Suprapubic skin (tissue), 4 donors: Measurements from ENCODE around the gene ARHGAP27. TPM values are rescaled to one million over a fixed set of nuclear protein-coding genes. Genes with fewer than 3 reads are reported as not detected.

Experiments used
- DNase-seq, 2 donors: peaks; one replicate each; pipeline ENCODE4 v3.0.0-alpha.2; 2019; ENCODE audit warnings: low spot score in 2 of 2
- H3K27ac ChIP-seq: fragments of 200-600 bp; sonication (generic); one replicate; pipeline ENCODE4 v1.5.1; 2019
- H3K27me3 ChIP-seq: fragments of 200-600 bp; sonication (generic); one replicate; pipeline ENCODE4 v1.5.1; 2019
- H3K36me3 ChIP-seq: fragments of 200-600 bp; sonication (generic); one replicate; pipeline ENCODE4 v1.5.1; 2019
- H3K4me1 ChIP-seq: fragments of 200-600 bp; sonication (generic); one replicate; pipeline ENCODE4 v1.5.1; 2019
- H3K4me3 ChIP-seq: fragments of 200-600 bp; sonication (generic); one replicate; pipeline ENCODE4 v1.5.1; 2019; ENCODE audit warnings: mild to moderate bottlenecking
- H3K9me3 ChIP-seq: fragments of 200-600 bp; sonication (generic); one replicate; pipeline ENCODE4 v1.5.1; 2019
- CTCF ChIP-seq, 2 donors: fragments of 200-600 bp in 1 of 2; fragments of 450-650 bp in 1 of 2; sonication (generic) in 1 of 2; IDR thresholded peaks; one replicate each; pipeline ENCODE4 v1.5.1; 2016 to 2019; ENCODE audit warnings: antibody characterized with exemption in 2 of 2, mild to moderate bottlenecking in 1 of 2, moderate library complexity in 1 of 2
- EP300 ChIP-seq: sonication (generic); formaldehyde crosslinking; IDR thresholded peaks from one replicate; pipeline ENCODE4 v1.6.1; 2017; ENCODE audit warnings: antibody characterized with exemption
- POLR2A ChIP-seq, 2 donors: fragments of 450-650 bp; IDR thresholded peaks; one replicate each; pipeline ENCODE4 v1.6.1; 2017; ENCODE audit warnings: antibody characterized with exemption in 2 of 2, mild to moderate bottlenecking in 2 of 2, moderate library complexity in 2 of 2
- POLR2AphosphoS5 ChIP-seq, 3 donors: sonication (generic); formaldehyde crosslinking; IDR thresholded peaks; one replicate each; pipeline ENCODE4 v1.6.1; 2017; ENCODE audit warnings: antibody characterized with exemption in 3 of 3
- WGBS: methylation state at CpG from one replicate; pipeline ENCODE4 v1.1.5; 2018; 5-methylcytosine and 5-hydroxymethylcytosine counted together
- total RNA-seq, 4 donors: library from RNA; depleted of rRNA; stranded (reverse); fragments of >200 nt; gene quantifications; one replicate each; pipeline ENCODE4 v1.1.0, GENCODE V29; 2016

The ARHGAP27 gene
- total RNA-seq, 4 donors from 2014 or later, result 54.4 to 93.6 (median 71.3) TPM

- Histone ChIP-seq H3K27ac (peak overlapping the region; percentile 56), H3K36me3 (peaks cover 10% of the 10 kb centered on the region), H3K27me3 (no peaks in the 10 kb centered on the region), H3K4me1 (peaks cover 59% of the 10 kb centered on the region), H3K4me3 (peak overlapping the region; percentile 40), H3K9me3 (no peaks in the 10 kb centered on the region)
- no peak for DNase-seq
- WGBS, result 55% methylated on average over 5 of the region's 5 CpGs
- TF ChIP-seq POLR2AphosphoS5 (IDR thresholded peaks at IDR 0.05) (no peak), POLR2A (IDR thresholded peaks at IDR 0.05) (no peak), EP300 (no peak), CTCF (IDR thresholded peaks at IDR 0.05) (no peak)
Measured at GRCh38 chr17:45409659-45410076, 23.0 kb downstream of the ARHGAP27 start.

- no peaks in the 10 kb centered on the region for H3K9me3 ChIP-seq
- TF ChIP-seq POLR2AphosphoS5 (IDR thresholded peaks at IDR 0.05) (no peak), POLR2A (IDR thresholded peaks at IDR 0.05) (no peak), CTCF (IDR thresholded peaks at IDR 0.05) (no peak), EP300 (no peak)
- H3K27ac ChIP-seq, result no peak overlapping the region
- peaks cover 19% of the 10 kb centered on the region for H3K36me3 ChIP-seq
- peak overlapping the region; percentile 40 for H3K4me3 ChIP-seq
- no peak for DNase-seq
- WGBS, result 65% methylated on average over 11 of the region's 11 CpGs
- H3K4me1 ChIP-seq, result peaks cover 59% of the 10 kb centered on the region
- H3K27me3 ChIP-seq, result no peaks in the 10 kb centered on the region
Measured at GRCh38 chr17:45408611-45409421, 23.9 kb downstream of the ARHGAP27 start.

DNA sequence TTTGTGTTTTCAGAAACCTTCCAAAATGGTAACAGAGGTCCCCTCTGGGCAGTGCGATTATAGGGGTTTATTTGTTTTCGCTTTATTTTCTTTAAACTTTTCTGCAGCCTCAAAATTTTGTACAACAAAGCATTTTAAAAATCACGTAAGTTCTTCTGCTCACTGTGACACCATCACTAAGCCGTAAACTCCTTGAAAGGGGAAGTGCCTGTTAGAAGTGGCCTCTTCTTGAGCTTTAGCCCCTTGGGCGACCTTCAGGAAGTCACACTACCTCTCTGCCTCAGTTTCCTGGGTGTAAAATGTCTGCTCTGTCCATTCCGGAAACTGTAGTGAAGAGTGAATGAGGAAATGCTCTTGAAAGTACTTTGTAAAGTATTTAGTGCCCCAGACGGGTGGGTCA lies 26.6 kb downstream of the ARHGAP27 start:
- H3K27me3 ChIP-seq, result no peaks in the 10 kb centered on the region
- no peak overlapping the region for H3K27ac ChIP-seq
- no peak for DNase-seq
- H3K4me1 ChIP-seq, result peaks cover 39% of the 10 kb centered on the region
- no peaks in the 10 kb centered on the region for H3K9me3 ChIP-seq
- H3K4me3 ChIP-seq, result no peak overlapping the region
- peaks cover 45% of the 10 kb centered on the region for H3K36me3 ChIP-seq
- 88% methylated on average over 7 of the region's 7 CpGs for WGBS
- TF ChIP-seq POLR2A (IDR thresholded peaks at IDR 0.05) (no peak), POLR2AphosphoS5 (IDR thresholded peaks at IDR 0.05) (no peak)

DNA sequence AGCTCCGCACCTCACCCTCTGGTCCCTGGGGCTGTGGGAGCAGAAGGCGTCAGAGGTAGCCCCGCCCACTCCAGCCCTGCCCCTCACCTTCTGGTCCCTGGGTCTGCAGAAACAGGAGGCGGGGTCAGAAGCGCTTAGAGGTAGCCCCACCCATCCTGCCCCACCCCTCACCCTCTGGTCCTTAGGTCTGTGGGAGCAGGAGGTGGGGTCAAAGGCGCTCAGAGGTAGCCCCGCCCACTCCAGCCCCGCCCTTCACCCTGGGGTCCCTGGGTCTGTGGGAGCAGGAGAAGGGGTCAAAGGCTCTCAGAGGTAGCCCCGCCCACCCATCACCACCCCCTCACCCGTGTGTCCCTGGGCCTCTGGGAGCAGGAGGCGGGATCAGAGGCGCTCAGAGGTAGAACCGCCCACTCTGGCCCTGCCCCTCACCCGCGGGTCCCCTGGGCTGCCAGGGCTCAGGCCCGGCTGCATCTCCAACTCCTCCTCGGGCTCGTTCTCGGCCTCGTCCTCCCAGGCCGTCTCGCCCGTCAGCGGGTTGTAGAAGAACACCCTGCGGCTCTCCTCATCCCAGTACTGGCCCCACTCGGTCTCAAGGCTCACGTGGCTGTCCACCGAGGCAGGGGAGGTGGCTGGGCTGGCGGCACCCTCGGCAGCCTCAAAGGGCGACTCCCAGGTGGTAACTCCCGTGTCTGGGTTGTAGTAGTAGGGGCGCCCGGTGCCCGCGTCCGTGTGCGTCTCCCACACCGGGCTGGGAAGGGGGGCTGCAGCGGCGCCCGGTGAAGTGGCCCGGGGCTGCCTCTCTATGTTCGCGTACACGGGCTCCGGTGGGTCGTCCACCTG lies 27.2 kb downstream of the ARHGAP27 start:
- Histone ChIP-seq H3K27me3 (no peaks in the 10 kb centered on the region), H3K27ac (no peak overlapping the region), H3K4me1 (peaks cover 33% of the 10 kb centered on the region), H3K36me3 (peaks cover 51% of the 10 kb centered on the region), H3K9me3 (no peaks in the 10 kb centered on the region), H3K4me3 (no peak overlapping the region)
- DNase-seq, result no peak
- TF ChIP-seq EP300 (no peak), CTCF (IDR thresholded peaks at IDR 0.05) (no peak), POLR2A (IDR thresholded peaks at IDR 0.05) (no peak), POLR2AphosphoS5 (IDR thresholded peaks at IDR 0.05) (no peak)
- 70% methylated on average over 16 of the region's 48 CpGs for WGBS

GRCh38 chr17:45404870-45405249 lies 27.8 kb downstream of the ARHGAP27 start:
- H3K27ac ChIP-seq, result no peak overlapping the region
- H3K27me3 ChIP-seq, result no peaks in the 10 kb centered on the region
- no peak for TF ChIP-seq EP300
- H3K36me3 ChIP-seq, result peaks cover 57% of the 10 kb centered on the region
- DNase-seq, result no peak
- no peak overlapping the region for H3K4me3 ChIP-seq
- H3K4me1 ChIP-seq, result peaks cover 26% of the 10 kb centered on the region
- H3K9me3 ChIP-seq, result no peaks in the 10 kb centered on the region
- WGBS, result 65% methylated on average over 14 of the region's 14 CpGs

- Histone ChIP-seq H3K27me3 (no peaks in the 10 kb centered on the region), H3K36me3 (peaks cover 66% of the 10 kb centered on the region), H3K4me1 (peaks cover 18% of the 10 kb centered on the region), H3K27ac (no peak overlapping the region), H3K4me3 (no peak overlapping the region), H3K9me3 (no peaks in the 10 kb centered on the region)
- 85% methylated on average over 4 of the region's 10 CpGs for WGBS
- no peak for TF ChIP-seq EP300
- DNase-seq, result no peak
Measured at GRCh38 chr17:45403906-45404490, 28.7 kb downstream of the ARHGAP27 start.
